NCI-H2196 treated with DMSO at 0.1 percent for 48 hours (cell line): ENCODE results near the gene ERG.

Source experiments
- DNase-seq: peaks from one replicate; lab custom pipeline; 2025; ENCODE audit not compliant: unreplicated experiment; lab: John Stamatoyannopoulos, UW

ERG gene

GRCh38 chr21:38340131-38340530 lies 158.1 kb downstream of the ERG start:
- DNase-seq: no peak

- no peak for DNase-seq
These were observed 160.5 kb downstream of the ERG start for GRCh38 chr21:38337793-38338192.

- no peak for DNase-seq
These were observed 163.4 kb downstream of the ERG start for GRCh38 chr21:38334866-38335265.

- DNase-seq: no peak
These were observed 164.7 kb downstream of the ERG start for GRCh38 chr21:38333301-38334272.

GRCh38 chr21:38330666-38331065 lies 167.6 kb downstream of the ERG start:
- no peak for DNase-seq
